ENCODE results near the gene TNIP3. TPM values are rescaled to one million over a fixed set of nuclear protein-coding genes. Genes with fewer than 3 reads are reported as not detected.

The TNIP3 gene
- total and polyA plus RNA-seq, 2 of the 4 experiments (the other 2 are of a cell fraction) = 0.10 to 0.18 TPM

GRCh38 chr4:121182296-121182695 is 18.2 kb upstream of the TNIP3 start:
- Histone ChIP-seq H3K14ac (replicated peaks; ENCODE audit: low read depth, low read length) (no peak overlapping the region), H3K79me1 (ENCODE audit: low read depth in 1 of 2, low read length in 2 of 2) (no peaks in the 10 kb centered on the region), H3K4me1 (ENCODE audit: control insufficient read depth, insufficient read depth, low read length) (no peaks in the 10 kb centered on the region), H3K27me3 (ENCODE audit: control insufficient read depth, insufficient read depth, low read length) (no peaks in the 10 kb centered on the region), H3K4ac (ENCODE audit: low read depth, low read length) (no peak overlapping the region), H3K4me2 (ENCODE audit: low read depth, low read length) (peak overlapping the region; percentile 74; the same call in 1 of the 2 replicates), H4K8ac (ENCODE audit: low read depth in 2 of 2, low read length in 2 of 2) (peak overlapping the region in 1 of 2 experiments; percentile 70; a peak in 1 of 4 replicates), H3K23ac (ENCODE audit: low read depth, low read length) (no peak overlapping the region), H2AK5ac (ENCODE audit: low read depth, low read length) (no peak overlapping the region), H3K36me3 (ENCODE audit: control insufficient read depth, insufficient read depth, low read length) (no peaks in the 10 kb centered on the region), H2BK20ac (ENCODE audit: low read depth, low read length) (peak overlapping the region; percentile 47; the same call in 1 of the 2 replicates), H3K9me1 (ENCODE audit: insufficient read depth, low read length) (no peaks in the 10 kb centered on the region), H3K18ac (ENCODE audit: low read depth, low read length) (peak overlapping the region; percentile 61; the same call in 1 of the 2 replicates), H4K5ac (ENCODE audit: low read depth, low read length) (0 out of 2 replicates have a peak overlapping the region, but pooled peaks have one; percentile 42), H2BK5ac (ENCODE audit: low read depth, low read length, poor library complexity, severe bottlenecking) (no peak overlapping the region), H3K9me3 (ENCODE audit: control insufficient read depth, insufficient read depth, low read length) (no peaks in the 10 kb centered on the region), H3K27ac (ENCODE audit: insufficient read depth, low read length) (no peak overlapping the region), H3K9ac (ENCODE audit: low read depth, low read length) (peak overlapping the region; percentile 51; the same call in 1 of the 2 replicates), H2BK15ac (ENCODE audit: low read depth, low read length) (no peak overlapping the region), H3K4me3 (ENCODE audit: insufficient read depth, low read depth, low read length) (peak overlapping the region; percentile 10; the same call in 1 of the 2 replicates), H3K56ac (ENCODE audit: extremely low read depth, insufficient read depth, low read length) (no peak overlapping the region), H2BK120ac (ENCODE audit: low read depth, low read length) (no peak overlapping the region), H4K91ac (ENCODE audit: insufficient read depth, low read depth, low read length) (no peak overlapping the region), H2AFZ (replicated peaks; ENCODE audit: low read length, poor library complexity) (no peak overlapping the region), H2AK9ac (replicated peaks; ENCODE audit: low read depth, low read length, poor library complexity) (no peak overlapping the region), H4K20me1 (ENCODE audit: insufficient read depth, low read length) (no peaks in the 10 kb centered on the region)
- WGBS, 2 experiments (ENCODE audit: extremely low coverage in 2 of 2, insufficient read length in 1 of 2) = no CpG with 5 or more reads among the region's 3 CpGs
- DNase-seq (peak; percentile 33), ATAC-seq (ENCODE audit: low read depth) (peak; percentile 54)
- dilution Hi-C loops (cut with HindIII; ENCODE audit: low sequenced_read_pairs, unreplicated experiment) (no loop called here), in situ Hi-C loops (cut with MboI; ENCODE audit: low sequenced_read_pairs) (loop anchor here (25.0 kb wide), 1 partner anchor 555 kb away; no protein-coding TSS in a partner anchor), intact Hi-C loops (cut with micrococcal nuclease) (no loop called here)
- TF ChIP-seq BHLHE40 (IDR thresholded peaks at IDR 0.05; ENCODE audit: low read depth, low read length) = no peak
- TF ChIP-seq CTCF (conservative IDR thresholded peaks at IDR 0.05; ENCODE audit: low read depth, low read length) = no peak
- no peak for TF ChIP-seq MAZ (IDR thresholded peaks at IDR 0.05; ENCODE audit: borderline replicate concordance, low read depth, low read length)
- no peak for TF ChIP-seq NFE2L2 (IDR thresholded peaks at IDR 0.05; ENCODE audit: low read depth, low read length)
- TF ChIP-seq SMC3 (IDR thresholded peaks at IDR 0.05; ENCODE audit: low read depth, low read length) = no peak
- no peak for TF ChIP-seq RAD21 (IDR thresholded peaks at IDR 0.05; ENCODE audit: low read length)
- no peak for TF ChIP-seq FOS (IDR thresholded peaks at IDR 0.05; ENCODE audit: low read depth, low read length)
- TF ChIP-seq CEBPB (IDR thresholded peaks at IDR 0.05; ENCODE audit: low read depth, low read length) = no peak
- TF ChIP-seq MAFK (IDR thresholded peaks at IDR 0.05; ENCODE audit: low read depth, low read length) = no peak
- no peak for TF ChIP-seq MXI1 (IDR thresholded peaks at IDR 0.05; ENCODE audit: borderline replicate concordance, low read depth, low read length)
- TF ChIP-seq RFX5 (IDR thresholded peaks at IDR 0.05; ENCODE audit: low read depth, low read length) = no peak
- TF ChIP-seq ELK1 (IDR thresholded peaks at IDR 0.05; ENCODE audit: borderline replicate concordance, low read depth, low read length) = no peak
- ChIA-PET CTCF (interaction anchor here (2.3 kb wide), 1 partner anchor 10 kb away, joined by 13 read pairs; no protein-coding TSS in a partner anchor), POLR2A (ENCODE audit: unreplicated experiment) (interaction anchor here (0.7 kb wide), 1 partner anchor 17 kb away, joined by 4 read pairs; no protein-coding TSS in a partner anchor)
- no TSS peak for BruUV-seq (replicated peaks)
